IMR-90 (cell line): ENCODE measurements around the gene RAMP3. TPM values are rescaled to one million over a fixed set of nuclear protein-coding genes. Genes with fewer than 3 reads are reported as not detected.

Experiments
- ATAC-seq: fragments of 200-7000 bp; cut with Tn5 transposase; 2 replicates; pipeline ENCODE4 v1.9.1; 2020; ENCODE audit warnings: low read depth, mild to moderate bottlenecking, moderate library complexity
- BruUV-seq: library from RNA; stranded (reverse); fragments of 400-500 nt; replicated peaks from 2 replicates; lab custom pipeline; 2021; lab: Mats Ljungman, UMichigan
- CTCF ChIA-PET: fragments of 300-600 bp; formaldehyde crosslinking; extraction: SDS; loops from one replicate; lab custom pipeline; 2021; ENCODE audit warnings: antibody characterized with exemption; lab: Yijun Ruan, JAX
- POLR2A ChIA-PET: fragments of 300-600 bp; sonication (Branson Sonifier 250); formaldehyde crosslinking; loops from one replicate; lab custom pipeline; 2022; ENCODE audit warnings: antibody characterized with exemption; ENCODE audit not compliant: unreplicated experiment; lab: Charles Lee
- DNase-seq: peaks from one replicate; pipeline ENCODE4 v3.0.0; 2013
- H2AFZ ChIP-seq: replicated peaks from 2 replicates; pipeline ENCODE3; 2013; ENCODE audit warnings: low read length, mild to moderate bottlenecking; ENCODE audit not compliant: poor library complexity
- H2AK5ac ChIP-seq: 2 replicates; pipeline ENCODE4 v1.6.1; 2013; ENCODE audit warnings: low read depth, low read length, inconsistent platforms
- H2AK9ac ChIP-seq: replicated peaks from 2 replicates; pipeline ENCODE3; 2013; ENCODE audit warnings: mild to moderate bottlenecking, low read depth, low read length, moderate library complexity; ENCODE audit not compliant: poor library complexity
- H2BK120ac ChIP-seq: 2 replicates; pipeline ENCODE4 v1.6.1; 2013; ENCODE audit warnings: low read depth, low read length, inconsistent platforms
- H2BK15ac ChIP-seq: 3 replicates; pipeline ENCODE4 v1.6.1; 2013; ENCODE audit warnings: low read depth, low read length, inconsistent platforms
- H2BK20ac ChIP-seq: 2 replicates; pipeline ENCODE4 v1.6.1; 2013; ENCODE audit warnings: low read depth, mild to moderate bottlenecking, inconsistent platforms, low read length, moderate library complexity
- H2BK5ac ChIP-seq: 2 replicates; pipeline ENCODE4 v1.6.1; 2013; ENCODE audit warnings: mild to moderate bottlenecking, low read depth, low read length, inconsistent platforms; ENCODE audit not compliant: poor library complexity, severe bottlenecking
- H3K14ac ChIP-seq: replicated peaks from 2 replicates; pipeline ENCODE4 v1.6.1; 2013; ENCODE audit warnings: low read depth, low read length, inconsistent platforms
- H3K18ac ChIP-seq: 2 replicates; pipeline ENCODE4 v1.6.1; 2013; ENCODE audit warnings: low read depth, low read length, control low read depth
- H3K23ac ChIP-seq: 2 replicates; pipeline ENCODE4 v1.6.1; 2013; ENCODE audit warnings: low read depth, low read length, inconsistent platforms
- H3K27ac ChIP-seq: 2 replicates; pipeline ENCODE4 v1.5.1; 2013; ENCODE audit warnings: mild to moderate bottlenecking, control low read depth, low read length; ENCODE audit not compliant: insufficient read depth
- H3K27me3 ChIP-seq: 2 replicates; pipeline ENCODE4 v1.6.1; 2013; ENCODE audit warnings: low read length; ENCODE audit not compliant: control insufficient read depth, insufficient read depth
- H3K36me3 ChIP-seq: 2 replicates; pipeline ENCODE4 v1.6.1; 2013; ENCODE audit warnings: low read length, mixed read lengths; ENCODE audit not compliant: control insufficient read depth, insufficient read depth
- H3K4ac ChIP-seq: 2 replicates; pipeline ENCODE4 v1.6.1; 2013; ENCODE audit warnings: low read depth, low read length, inconsistent platforms
- H3K4me1 ChIP-seq: 2 replicates; pipeline ENCODE4 v1.6.1; 2013; ENCODE audit warnings: low read length, mixed read lengths; ENCODE audit not compliant: control insufficient read depth, insufficient read depth
- H3K4me2 ChIP-seq: 2 replicates; pipeline ENCODE4 v1.6.1; 2013; ENCODE audit warnings: low read depth, mild to moderate bottlenecking, control low read depth, low read length, moderate library complexity
- H3K4me3 ChIP-seq: 2 replicates; pipeline ENCODE4 v1.5.1; 2013; ENCODE audit warnings: low read depth, mild to moderate bottlenecking, control low read depth, low read length, moderate library complexity; ENCODE audit not compliant: insufficient read depth
- H3K56ac ChIP-seq: 2 replicates; pipeline ENCODE4 v1.6.1; 2013; ENCODE audit warnings: low read length, inconsistent platforms; ENCODE audit not compliant: insufficient read depth; ENCODE audit errors: extremely low read depth
- H3K79me1 ChIP-seq, 2 experiments: 2 replicates each; pipeline ENCODE4 v1.6.1; 2013; ENCODE audit warnings: low read length in 2 of 2, inconsistent platforms in 1 of 2, low read depth in 1 of 2
- H3K9ac ChIP-seq: 2 replicates; pipeline ENCODE4 v1.6.1; 2013; ENCODE audit warnings: low read depth, low read length, control low read depth
- H3K9me1 ChIP-seq: 2 replicates; pipeline ENCODE4 v1.6.1; 2013; ENCODE audit warnings: low read length, inconsistent platforms; ENCODE audit not compliant: insufficient read depth
- H3K9me3 ChIP-seq: 2 replicates; pipeline ENCODE4 v1.6.1; 2013; ENCODE audit warnings: low read length; ENCODE audit not compliant: control insufficient read depth, insufficient read depth
- H4K20me1 ChIP-seq: 2 replicates; pipeline ENCODE4 v1.6.1; 2013; ENCODE audit warnings: low read length, inconsistent platforms; ENCODE audit not compliant: insufficient read depth
- H4K5ac ChIP-seq: 2 replicates; pipeline ENCODE4 v1.6.1; 2013; ENCODE audit warnings: mild to moderate bottlenecking, low read depth, low read length, control low read depth
- H4K8ac ChIP-seq, 2 experiments: 2 replicates each; pipeline ENCODE4 v1.6.1; 2013; ENCODE audit warnings: low read depth in 2 of 2, low read length in 2 of 2, control low read depth in 1 of 2, inconsistent platforms in 1 of 2
- H4K91ac ChIP-seq: 2 replicates; pipeline ENCODE4 v1.6.1; 2013; ENCODE audit warnings: low read depth, low read length, inconsistent platforms; ENCODE audit not compliant: insufficient read depth
- BHLHE40 ChIP-seq: fragments of 150-350 bp; IDR thresholded peaks from 2 replicates; pipeline ENCODE4 v1.6.1; 2016; ENCODE audit warnings: mild to moderate bottlenecking, low read depth, low read length
- CEBPB ChIP-seq: IDR thresholded peaks from 2 replicates; pipeline ENCODE4 v1.6.1; 2012; ENCODE audit warnings: low read depth, low read length, improper control_type of control experiment
- CHD1 ChIP-seq: IDR thresholded peaks from 2 replicates; pipeline ENCODE4 v1.6.1; 2012; ENCODE audit warnings: low read depth, low read length, improper control_type of control experiment
- ELK1 ChIP-seq: fragments of 150-350 bp; IDR thresholded peaks from 2 replicates; pipeline ENCODE4 v1.6.1; 2016; ENCODE audit warnings: low read depth, mild to moderate bottlenecking, low read length, moderate library complexity, borderline replicate concordance
- FOS ChIP-seq: fragments of 150-350 bp; IDR thresholded peaks from 2 replicates; pipeline ENCODE4 v1.6.1; 2016; ENCODE audit warnings: low read depth, low read length
- MAFK ChIP-seq: IDR thresholded peaks from 2 replicates; pipeline ENCODE4 v1.6.1; 2012; ENCODE audit warnings: low read depth, low read length, improper control_type of control experiment
- MAZ ChIP-seq: IDR thresholded peaks from 2 replicates; pipeline ENCODE4 v1.6.1; 2012; ENCODE audit warnings: low read depth, mild to moderate bottlenecking, low read length, improper control_type of control experiment, moderate library complexity, borderline replicate concordance
- MXI1 ChIP-seq: IDR thresholded peaks from 2 replicates; pipeline ENCODE4 v1.6.1; 2012; ENCODE audit warnings: low read depth, mild to moderate bottlenecking, low read length, moderate library complexity, borderline replicate concordance
- NFE2L2 ChIP-seq: fragments of 150-350 bp; IDR thresholded peaks from 2 replicates; pipeline ENCODE4 v1.6.1; 2016; ENCODE audit warnings: low read depth, mild to moderate bottlenecking, low read length
- POLR2A ChIP-seq: IDR thresholded peaks from 2 replicates; pipeline ENCODE4 v1.6.1; 2012; ENCODE audit warnings: mild to moderate bottlenecking, low read depth, low read length
- RAD21 ChIP-seq: IDR thresholded peaks from 2 replicates; pipeline ENCODE4 v1.6.1; 2012; ENCODE audit warnings: low read length, improper control_type of control experiment
- RCOR1 ChIP-seq: IDR thresholded peaks from 2 replicates; pipeline ENCODE4 v1.6.1; 2012; ENCODE audit warnings: mild to moderate bottlenecking, low read length, improper control_type of control experiment; ENCODE audit not compliant: insufficient replicate concordance
- RFX5 ChIP-seq: IDR thresholded peaks from 2 replicates; pipeline ENCODE4 v1.8.0; 2012; ENCODE audit warnings: low read depth, mild to moderate bottlenecking, low read length, moderate library complexity
- SMC3 ChIP-seq: fragments of 150-350 bp; IDR thresholded peaks from 2 replicates; pipeline ENCODE4 v1.6.1; 2016; ENCODE audit warnings: low read depth, mild to moderate bottlenecking, antibody characterized with exemption, low read length, moderate library complexity
- WGBS, 2 experiments: methylation state at CpG; one replicate each; pipeline versions ENCODE4 v1.1.5 to v1.1.7; 2013; ENCODE audit warnings: missing lambda C conversion rate in 2 of 2; ENCODE audit not compliant: insufficient read length in 1 of 2; ENCODE audit errors: extremely low coverage in 2 of 2; 5-methylcytosine and 5-hydroxymethylcytosine counted together
- dilution Hi-C: fragments of 300-500 bp; cut with HindIII; formaldehyde crosslinking; loops from one replicate; pipeline ENCODE4 v1.14.3; 2018; ENCODE audit warnings: low sequenced_read_pairs; ENCODE audit not compliant: unreplicated experiment
- in situ Hi-C: fragments of 300-500 bp; cut with MboI; formaldehyde crosslinking; loops from 3 replicates; pipeline ENCODE4 v1.14.3; 2019; ENCODE audit warnings: low sequenced_read_pairs, inconsistent platforms, mixed read lengths
- intact Hi-C: fragments of 100-400 bp; cut with micrococcal nuclease; formaldehyde crosslinking; loops from 2 replicates; pipeline ENCODE4 v1.10.0; 2022
- polyA plus RNA-seq, 3 experiments: library from polyadenylated mRNA; depleted of rRNA; stranded (reverse); fragments of >200 nt; gene quantifications; 2 replicates each; pipeline ENCODE4 v1.2.3, GENCODE V29; 2012; ENCODE audit warnings: low replicate concordance in 1 of 3
- total RNA-seq: library from RNA; depleted of rRNA; stranded (reverse); fragments of >200 nt; gene quantifications from 2 replicates; pipeline ENCODE4 v1.2.3, GENCODE V29; 2012
- TF ChIP-seq, protein P1 (sequence below): fragments of 150-350 bp; IDR thresholded peaks from 2 replicates; pipeline ENCODE4 v1.6.1; 2017; ENCODE audit warnings: mild to moderate bottlenecking, antibody characterized with exemption, low read length, low read depth

RAMP3 gene
- total and polyA plus RNA-seq, 2 of the 4 experiments (the other 2 are of a cell fraction), result not detected

DNA sequence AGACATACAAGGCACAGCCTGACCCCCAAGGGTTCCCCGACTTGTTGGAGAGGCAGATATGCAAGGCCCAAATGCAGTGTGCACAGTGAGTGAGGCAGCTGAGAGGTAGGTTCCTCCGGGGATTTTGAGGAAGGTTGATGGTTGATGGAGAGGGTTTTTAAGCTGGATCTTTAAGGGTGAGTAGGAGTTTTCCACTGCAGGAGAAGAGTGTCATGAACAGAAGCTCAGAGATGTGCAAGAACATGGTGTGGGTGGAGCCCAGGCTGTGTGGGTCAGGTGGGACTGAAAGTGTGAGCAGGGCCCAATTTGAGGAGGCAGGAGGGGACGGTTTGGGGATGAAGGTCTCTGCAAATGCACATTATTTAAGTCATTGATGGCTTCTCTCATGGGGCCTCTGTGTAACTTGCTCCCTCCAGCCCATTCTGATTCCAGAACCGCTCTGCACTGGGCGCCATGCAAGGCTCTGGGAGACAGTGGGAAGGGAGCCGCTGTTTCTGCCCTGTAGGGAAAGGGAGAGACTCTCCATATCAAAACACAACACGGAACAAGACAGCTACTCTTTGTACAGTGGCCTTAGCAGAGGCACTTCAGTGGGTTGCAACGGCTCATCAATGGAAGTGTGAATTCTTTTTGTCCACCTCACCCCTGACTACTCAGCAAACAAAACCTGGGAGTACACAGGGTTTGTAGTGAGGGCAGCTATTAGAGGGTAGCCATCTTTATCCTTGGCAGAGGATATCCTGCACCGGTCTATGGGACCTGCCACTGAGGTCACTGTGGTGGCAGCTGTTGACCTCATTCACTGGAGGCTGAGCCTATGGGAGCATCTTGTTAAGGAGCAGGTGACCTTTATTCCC lies 29.7 kb downstream of the RAMP3 start:
- intact Hi-C loops, result no loop called here
- Histone ChIP-seq H4K91ac (no peak overlapping the region), H3K9me1 (no peaks in the 10 kb centered on the region), H4K5ac (no peak overlapping the region), H3K4me2 (no peak overlapping the region), H2AK9ac (no peak overlapping the region), H2BK120ac (no peak overlapping the region), H3K27ac (no peak overlapping the region), H3K9me3 (no peaks in the 10 kb centered on the region), H2BK20ac (no peak overlapping the region), H2AK5ac (no peak overlapping the region), H3K56ac (no peak overlapping the region), H3K14ac (no peak overlapping the region), H3K4me3 (no peak overlapping the region), H3K79me1 (no peaks in the 10 kb centered on the region), H2BK15ac (no peak overlapping the region), H3K4ac (no peak overlapping the region), H3K18ac (no peak overlapping the region), H3K9ac (no peak overlapping the region), H2BK5ac (no peak overlapping the region), H3K27me3 (peaks cover 18% of the 10 kb centered on the region; the same call in 1 of the 2 replicates), H2AFZ (no peak overlapping the region), H3K36me3 (no peaks in the 10 kb centered on the region), H4K8ac (no peak overlapping the region), H3K4me1 (no peaks in the 10 kb centered on the region), H3K23ac (no peak overlapping the region), H4K20me1 (no peaks in the 10 kb centered on the region)
- no TSS peak for BruUV-seq
- no peak for DNase-seq
- no peak for ATAC-seq
- in situ Hi-C loops, result no loop called here
- POLR2A ChIA-PET, result no interaction called here
- dilution Hi-C loops, result no loop called here
- WGBS, 2 experiments, result 51% methylated on average over 2 of the region's 9 CpGs; no CpG with 5 or more reads in 1 of the 2 experiments
- CTCF ChIA-PET, result no interaction called here
- TF ChIP-seq POLR2A (no peak), RAD21 (no peak), RFX5 (no peak), MAFK (no peak), FOS (no peak), NFE2L2 (no peak), SMC3 (no peak), MXI1 (no peak), ELK1 (no peak), MAZ (no peak), RCOR1 (no peak), BHLHE40 (no peak), CHD1 (no peak), CEBPB (no peak)
- TF ChIP-seq, protein P1, sequence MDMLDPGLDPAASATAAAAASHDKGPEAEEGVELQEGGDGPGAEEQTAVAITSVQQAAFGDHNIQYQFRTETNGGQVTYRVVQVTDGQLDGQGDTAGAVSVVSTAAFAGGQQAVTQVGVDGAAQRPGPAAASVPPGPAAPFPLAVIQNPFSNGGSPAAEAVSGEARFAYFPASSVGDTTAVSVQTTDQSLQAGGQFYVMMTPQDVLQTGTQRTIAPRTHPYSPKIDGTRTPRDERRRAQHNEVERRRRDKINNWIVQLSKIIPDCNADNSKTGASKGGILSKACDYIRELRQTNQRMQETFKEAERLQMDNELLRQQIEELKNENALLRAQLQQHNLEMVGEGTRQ, result no peak
